ENCODE data around the gene MKI67.

GRCh38 chr10:128116187-128116586, 10.0 kb downstream of the MKI67 start:
- TF ChIP-seq POLR2A (IDR thresholded peaks at IDR 0.05) (no peak), CTCF (IDR thresholded peaks at IDR 0.05 in 8 of 11, conservative IDR thresholded peaks at IDR 0.05 in 3 of 11) (no peak), POLR2AphosphoS5 (IDR thresholded peaks at IDR 0.05) (no peak)

All from spleen (tissue), 7 donors.